ENCODE measurements around the gene CCDC18.

CCDC18 gene

DNA sequence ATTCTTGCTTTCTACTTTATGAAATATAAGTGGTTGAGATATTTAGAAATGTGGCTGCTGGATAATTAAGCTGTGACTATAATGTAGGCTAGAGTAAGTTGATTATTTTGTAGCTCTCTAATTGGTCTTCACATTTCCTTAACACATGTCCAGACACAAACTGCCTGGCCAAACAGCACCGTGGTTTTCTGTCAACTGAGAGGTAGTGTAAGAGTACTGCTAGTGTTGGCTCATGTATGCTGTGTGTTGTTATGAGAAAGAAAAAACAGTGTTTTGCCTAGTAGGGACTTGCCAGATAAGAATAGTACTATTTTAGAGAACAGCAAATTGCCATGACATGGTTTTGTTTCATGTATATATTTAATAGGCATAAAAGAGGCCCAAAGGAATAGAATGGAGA, 37.4 kb upstream of the CCDC18 start:
- H3K4me3 ChIP-seq (replicated peaks; ENCODE audit: insufficient read depth, low read length) = no peak overlapping the region
- H3K27ac ChIP-seq (replicated peaks) = no peak overlapping the region
- no peak for TF ChIP-seq POLR2AphosphoS5 (IDR thresholded peaks at IDR 0.05; ENCODE audit: low read depth)
- no peak for TF ChIP-seq GABPA (IDR thresholded peaks at IDR 0.05; ENCODE audit: low read depth)
- no peak for TF ChIP-seq SPI1 (IDR thresholded peaks at IDR 0.05; ENCODE audit: borderline replicate concordance, low read depth)
- TF ChIP-seq, protein P1, sequence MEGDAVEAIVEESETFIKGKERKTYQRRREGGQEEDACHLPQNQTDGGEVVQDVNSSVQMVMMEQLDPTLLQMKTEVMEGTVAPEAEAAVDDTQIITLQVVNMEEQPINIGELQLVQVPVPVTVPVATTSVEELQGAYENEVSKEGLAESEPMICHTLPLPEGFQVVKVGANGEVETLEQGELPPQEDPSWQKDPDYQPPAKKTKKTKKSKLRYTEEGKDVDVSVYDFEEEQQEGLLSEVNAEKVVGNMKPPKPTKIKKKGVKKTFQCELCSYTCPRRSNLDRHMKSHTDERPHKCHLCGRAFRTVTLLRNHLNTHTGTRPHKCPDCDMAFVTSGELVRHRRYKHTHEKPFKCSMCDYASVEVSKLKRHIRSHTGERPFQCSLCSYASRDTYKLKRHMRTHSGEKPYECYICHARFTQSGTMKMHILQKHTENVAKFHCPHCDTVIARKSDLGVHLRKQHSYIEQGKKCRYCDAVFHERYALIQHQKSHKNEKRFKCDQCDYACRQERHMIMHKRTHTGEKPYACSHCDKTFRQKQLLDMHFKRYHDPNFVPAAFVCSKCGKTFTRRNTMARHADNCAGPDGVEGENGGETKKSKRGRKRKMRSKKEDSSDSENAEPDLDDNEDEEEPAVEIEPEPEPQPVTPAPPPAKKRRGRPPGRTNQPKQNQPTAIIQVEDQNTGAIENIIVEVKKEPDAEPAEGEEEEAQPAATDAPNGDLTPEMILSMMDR (IDR thresholded peaks at IDR 0.05; ENCODE audit: insufficient read depth, low read length) = no peak
- TF ChIP-seq, protein P2, sequence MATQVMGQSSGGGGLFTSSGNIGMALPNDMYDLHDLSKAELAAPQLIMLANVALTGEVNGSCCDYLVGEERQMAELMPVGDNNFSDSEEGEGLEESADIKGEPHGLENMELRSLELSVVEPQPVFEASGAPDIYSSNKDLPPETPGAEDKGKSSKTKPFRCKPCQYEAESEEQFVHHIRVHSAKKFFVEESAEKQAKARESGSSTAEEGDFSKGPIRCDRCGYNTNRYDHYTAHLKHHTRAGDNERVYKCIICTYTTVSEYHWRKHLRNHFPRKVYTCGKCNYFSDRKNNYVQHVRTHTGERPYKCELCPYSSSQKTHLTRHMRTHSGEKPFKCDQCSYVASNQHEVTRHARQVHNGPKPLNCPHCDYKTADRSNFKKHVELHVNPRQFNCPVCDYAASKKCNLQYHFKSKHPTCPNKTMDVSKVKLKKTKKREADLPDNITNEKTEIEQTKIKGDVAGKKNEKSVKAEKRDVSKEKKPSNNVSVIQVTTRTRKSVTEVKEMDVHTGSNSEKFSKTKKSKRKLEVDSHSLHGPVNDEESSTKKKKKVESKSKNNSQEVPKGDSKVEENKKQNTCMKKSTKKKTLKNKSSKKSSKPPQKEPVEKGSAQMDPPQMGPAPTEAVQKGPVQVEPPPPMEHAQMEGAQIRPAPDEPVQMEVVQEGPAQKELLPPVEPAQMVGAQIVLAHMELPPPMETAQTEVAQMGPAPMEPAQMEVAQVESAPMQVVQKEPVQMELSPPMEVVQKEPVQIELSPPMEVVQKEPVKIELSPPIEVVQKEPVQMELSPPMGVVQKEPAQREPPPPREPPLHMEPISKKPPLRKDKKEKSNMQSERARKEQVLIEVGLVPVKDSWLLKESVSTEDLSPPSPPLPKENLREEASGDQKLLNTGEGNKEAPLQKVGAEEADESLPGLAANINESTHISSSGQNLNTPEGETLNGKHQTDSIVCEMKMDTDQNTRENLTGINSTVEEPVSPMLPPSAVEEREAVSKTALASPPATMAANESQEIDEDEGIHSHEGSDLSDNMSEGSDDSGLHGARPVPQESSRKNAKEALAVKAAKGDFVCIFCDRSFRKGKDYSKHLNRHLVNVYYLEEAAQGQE (IDR thresholded peaks at IDR 0.05; ENCODE audit: insufficient replicate concordance, low read depth) = no peak
- no peak for DNase-seq (ENCODE audit: low read depth in 1 of 2, low spot score in 1 of 2)
- no peaks in the 10 kb centered on the region for H3K27me3 ChIP-seq (ENCODE audit: insufficient read depth, poor library complexity, severe bottlenecking)

DNA sequence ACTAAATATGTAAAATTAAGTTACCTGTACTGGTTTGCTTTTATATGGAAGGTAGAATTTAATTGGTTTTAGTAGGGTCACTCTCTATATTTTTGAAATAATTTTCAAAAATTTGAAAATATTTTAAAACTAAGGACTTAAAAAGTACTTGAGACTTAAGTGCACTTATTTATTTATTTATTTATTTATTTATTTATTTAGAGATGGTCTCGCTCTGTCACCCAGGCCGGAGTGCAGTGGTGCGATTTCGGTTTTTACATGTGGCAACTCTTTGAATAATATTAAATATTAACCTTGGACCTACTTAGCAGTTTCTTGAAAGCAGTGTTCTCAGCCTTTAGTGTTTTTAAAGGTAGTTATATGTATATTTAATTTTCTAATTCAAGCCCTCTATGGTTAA, 36.8 kb upstream of the CCDC18 start:
- DNase-seq (ENCODE audit: low read depth in 1 of 2, low spot score in 1 of 2) = no peak
- TF ChIP-seq, protein P1 (IDR thresholded peaks at IDR 0.05; ENCODE audit: insufficient read depth, low read length) = no peak
- TF ChIP-seq POLR2AphosphoS5 (IDR thresholded peaks at IDR 0.05; ENCODE audit: low read depth) (no peak), GABPA (IDR thresholded peaks at IDR 0.05; ENCODE audit: low read depth) (no peak), SPI1 (IDR thresholded peaks at IDR 0.05; ENCODE audit: borderline replicate concordance, low read depth) (no peak)
- TF ChIP-seq, protein P2 (IDR thresholded peaks at IDR 0.05; ENCODE audit: insufficient replicate concordance, low read depth) = no peak
- Histone ChIP-seq H3K27me3 (ENCODE audit: insufficient read depth, poor library complexity, severe bottlenecking) (no peaks in the 10 kb centered on the region), H3K4me3 (replicated peaks; ENCODE audit: insufficient read depth, low read length) (no peak overlapping the region), H3K27ac (replicated peaks) (no peak overlapping the region)

DNA sequence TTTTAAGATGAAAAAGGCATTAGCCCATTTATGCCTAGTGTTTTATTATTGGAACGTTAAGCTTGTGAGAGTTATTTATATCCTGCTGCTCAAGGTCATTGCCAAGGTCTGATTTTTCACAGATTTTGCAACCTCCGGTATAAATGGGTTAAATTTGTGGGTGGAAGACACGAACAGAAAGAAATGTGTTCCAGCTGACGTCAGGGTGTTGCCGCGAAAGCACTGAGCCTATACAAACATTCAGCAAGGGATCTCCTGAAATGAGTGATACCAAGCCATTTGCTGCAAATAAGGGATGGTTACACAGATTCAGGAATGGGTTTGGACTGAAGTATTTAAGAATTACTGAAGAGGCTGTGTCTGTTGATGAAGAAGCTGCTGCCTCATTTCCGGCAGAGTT, 32.5 kb upstream of the CCDC18 start:
- no peak overlapping the region for H3K27ac ChIP-seq (replicated peaks)
- no peak for DNase-seq (ENCODE audit: low read depth in 1 of 2, low spot score in 1 of 2)
- TF ChIP-seq POLR2AphosphoS5 (IDR thresholded peaks at IDR 0.05; ENCODE audit: low read depth) = no peak
- TF ChIP-seq, protein P1 (IDR thresholded peaks at IDR 0.05; ENCODE audit: insufficient read depth, low read length) = no peak
- no peak for TF ChIP-seq SPI1 (IDR thresholded peaks at IDR 0.05; ENCODE audit: borderline replicate concordance, low read depth)
- TF ChIP-seq, protein P2 (IDR thresholded peaks at IDR 0.05; ENCODE audit: insufficient replicate concordance, low read depth) = no peak
- TF ChIP-seq GABPA (IDR thresholded peaks at IDR 0.05; ENCODE audit: low read depth) = no peak

More for the DNA sequence above, 32.5 kb upstream of the CCDC18 start:
- Histone ChIP-seq H3K27me3 (ENCODE audit: insufficient read depth, poor library complexity, severe bottlenecking) (no peaks in the 10 kb centered on the region), H3K4me3 (replicated peaks; ENCODE audit: insufficient read depth, low read length) (no peak overlapping the region)

Measured in HL-60 (cell line).